GM12878 (cell line): Measurements from ENCODE around the gene ARHGEF17. TPM values are rescaled to one million over a fixed set of nuclear protein-coding genes. Genes with fewer than 3 reads are reported as not detected.
A peak's percentile ranks its signal among the peaks of the same experiment; 100 is the strongest.

Experiments
- ATF7 ChIP-seq: fragments of 450-650 bp; IDR thresholded peaks from 2 replicates; pipeline ENCODE4 v1.6.1; 2016; ENCODE audit warnings: low read depth, mild to moderate bottlenecking
- BACH1 ChIP-seq: fragments of 450-650 bp; IDR thresholded peaks from 2 replicates; pipeline ENCODE4 v1.6.1; 2017; ENCODE audit warnings: mild to moderate bottlenecking, borderline replicate concordance
- CBFB ChIP-seq: IDR thresholded peaks from 2 replicates; pipeline ENCODE4 v1.6.1; 2016; ENCODE audit warnings: antibody characterized with exemption, low read depth
- CBX3 ChIP-seq: fragments of 200-600 bp; sonication (generic); IDR thresholded peaks from 2 replicates; pipeline ENCODE4 v1.6.1; 2016; ENCODE audit warnings: low read depth, borderline replicate concordance
- CHD2 ChIP-seq: IDR thresholded peaks from 2 replicates; pipeline ENCODE4 v1.6.1; 2011; ENCODE audit warnings: low read depth, low read length, improper control_type of control experiment, borderline replicate concordance
- DPF2 ChIP-seq: fragments of 450-650 bp; IDR thresholded peaks from 2 replicates; pipeline ENCODE4 v1.6.1; 2017; ENCODE audit warnings: mild to moderate bottlenecking
- EED ChIP-seq: sonication (generic); IDR thresholded peaks from 2 replicates; pipeline ENCODE4 v1.6.1; 2016; ENCODE audit warnings: antibody characterized with exemption, low read depth
- GATAD2B ChIP-seq: fragments of 450-650 bp; conservative IDR thresholded peaks from 2 replicates; pipeline ENCODE4 v1.6.1; 2017; ENCODE audit warnings: low read depth, mild to moderate bottlenecking, moderate library complexity
- HCFC1 ChIP-seq: fragments of 150-350 bp; IDR thresholded peaks from 2 replicates; pipeline ENCODE4 v1.6.1; 2014; ENCODE audit warnings: low read length
- HDGF ChIP-seq: fragments of 450-650 bp; IDR thresholded peaks from 2 replicates; pipeline ENCODE4 v1.6.1; 2016; ENCODE audit warnings: antibody characterized with exemption
- IKZF1 ChIP-seq: fragments of 450-650 bp; conservative IDR thresholded peaks from 2 replicates; pipeline ENCODE4 v1.6.1; 2017; ENCODE audit warnings: antibody characterized with exemption, mild to moderate bottlenecking
- IRF4 ChIP-seq: IDR thresholded peaks from 2 replicates; pipeline ENCODE4 v1.6.1; 2011; ENCODE audit warnings: low read depth, low read length
- JUND ChIP-seq: IDR thresholded peaks from 2 replicates; pipeline ENCODE4 v1.6.1; 2012; ENCODE audit warnings: low read depth, mild to moderate bottlenecking, low read length, improper control_type of control experiment, moderate library complexity
- KAT2A ChIP-seq: conservative IDR thresholded peaks from 2 replicates; pipeline ENCODE4 v1.6.1; 2011; ENCODE audit warnings: low read depth, low read length; ENCODE audit not compliant: control insufficient read depth
- MEF2B ChIP-seq: fragments of 450-650 bp; IDR thresholded peaks from 2 replicates; pipeline ENCODE4 v1.6.1; 2018; ENCODE audit warnings: mild to moderate bottlenecking, moderate library complexity; ENCODE audit not compliant: partially characterized antibody, poor library complexity, severe bottlenecking
- MXI1 ChIP-seq: fragments of 150-350 bp; IDR thresholded peaks from 2 replicates; pipeline ENCODE4 v1.6.1; 2011; ENCODE audit warnings: low read depth, mild to moderate bottlenecking, inconsistent platforms, low read length, improper control_type of control experiment
- NBN ChIP-seq: fragments of 450-650 bp; IDR thresholded peaks from 2 replicates; pipeline ENCODE4 v1.6.1; 2016
- NR2F1 ChIP-seq: fragments of 450-650 bp; conservative IDR thresholded peaks from 2 replicates; pipeline ENCODE4 v1.6.1; 2017; ENCODE audit warnings: mild to moderate bottlenecking
- STAT3 ChIP-seq: IDR thresholded peaks from 2 replicates; pipeline ENCODE4 v1.6.1; 2011; ENCODE audit warnings: low read depth, low read length, improper control_type of control experiment
- SUPT20H ChIP-seq: IDR thresholded peaks from 2 replicates; pipeline ENCODE4 v1.6.1; 2011; ENCODE audit warnings: low read depth, mild to moderate bottlenecking, low read length, moderate library complexity, borderline replicate concordance; ENCODE audit not compliant: control insufficient read depth
- TCF12 ChIP-seq: IDR thresholded peaks from 2 replicates; pipeline ENCODE4 v1.6.1; 2011; ENCODE audit warnings: low read depth, mild to moderate bottlenecking, low read length
- TCF7 ChIP-seq: IDR thresholded peaks from 2 replicates; pipeline ENCODE4 v1.6.1; 2014; ENCODE audit warnings: antibody characterized with exemption, borderline replicate concordance
- YBX1 ChIP-seq: fragments of 450-650 bp; IDR thresholded peaks from 2 replicates; pipeline ENCODE4 v1.6.1; 2016; ENCODE audit warnings: antibody characterized with exemption
- ZBED1 ChIP-seq: IDR thresholded peaks from 2 replicates; pipeline ENCODE4 v1.6.1; 2016; ENCODE audit warnings: borderline replicate concordance
- polyA plus RNA-seq, 11 experiments: library from polyadenylated mRNA; depleted of rRNA in 4 of 11; unstranded in 6 of 11; stranded (reverse) in 5 of 11; fragments of >200 nt; fragmentation: Nextera tagmentation in 4 of 11; fragmentation: Illumina TruSeq in 1 of 11; extraction: Ambion mirVana in 4 of 11; extraction: Trizol in 1 of 11; gene quantifications; 1 replicate in 1 of 11; 2 replicates in 10 of 11; pipeline versions ENCODE4 v1.2.1 to v1.2.3, GENCODE V29; 2011 to 2016; ENCODE audit warnings: inconsistent platforms in 2 of 11, missing spikeins in 2 of 11, low read depth in 1 of 11
- total RNA-seq, 4 experiments: library from RNA; depleted of rRNA in 3 of 4; stranded (reverse); fragments of >200 nt in 3 of 4; fragmentation: Illumina TruSeq in 1 of 4; extraction: Trizol in 1 of 4; gene quantifications; 2 replicates each; pipeline versions ENCODE4 v1.2.1 to v1.2.3, GENCODE V29; 2013 to 2021
- TF ChIP-seq, protein P1 (sequence below): fragments of 450-650 bp; IDR thresholded peaks from 2 replicates; pipeline ENCODE4 v1.6.1; 2017; ENCODE audit warnings: mild to moderate bottlenecking, low read depth, inconsistent platforms; ENCODE audit not compliant: poor library complexity, severe bottlenecking
- TF ChIP-seq, protein P2 (sequence below): IDR thresholded peaks from 2 replicates; pipeline ENCODE4 v1.6.1; 2012; ENCODE audit warnings: low read depth, low read length, improper control_type of control experiment
- TF ChIP-seq, protein P3 (sequence below): fragments of 450-650 bp; conservative IDR thresholded peaks from 2 replicates; pipeline ENCODE4 v1.6.1; 2017; ENCODE audit warnings: mild to moderate bottlenecking, moderate library complexity

Gene ARHGEF17
- total and polyA plus RNA-seq, 10 of the 15 experiments (the other 5 are each of a cell fraction or from before 2014, with no cell fraction given): 0.15 to 11.0 (median 1.7) TPM

DNA sequence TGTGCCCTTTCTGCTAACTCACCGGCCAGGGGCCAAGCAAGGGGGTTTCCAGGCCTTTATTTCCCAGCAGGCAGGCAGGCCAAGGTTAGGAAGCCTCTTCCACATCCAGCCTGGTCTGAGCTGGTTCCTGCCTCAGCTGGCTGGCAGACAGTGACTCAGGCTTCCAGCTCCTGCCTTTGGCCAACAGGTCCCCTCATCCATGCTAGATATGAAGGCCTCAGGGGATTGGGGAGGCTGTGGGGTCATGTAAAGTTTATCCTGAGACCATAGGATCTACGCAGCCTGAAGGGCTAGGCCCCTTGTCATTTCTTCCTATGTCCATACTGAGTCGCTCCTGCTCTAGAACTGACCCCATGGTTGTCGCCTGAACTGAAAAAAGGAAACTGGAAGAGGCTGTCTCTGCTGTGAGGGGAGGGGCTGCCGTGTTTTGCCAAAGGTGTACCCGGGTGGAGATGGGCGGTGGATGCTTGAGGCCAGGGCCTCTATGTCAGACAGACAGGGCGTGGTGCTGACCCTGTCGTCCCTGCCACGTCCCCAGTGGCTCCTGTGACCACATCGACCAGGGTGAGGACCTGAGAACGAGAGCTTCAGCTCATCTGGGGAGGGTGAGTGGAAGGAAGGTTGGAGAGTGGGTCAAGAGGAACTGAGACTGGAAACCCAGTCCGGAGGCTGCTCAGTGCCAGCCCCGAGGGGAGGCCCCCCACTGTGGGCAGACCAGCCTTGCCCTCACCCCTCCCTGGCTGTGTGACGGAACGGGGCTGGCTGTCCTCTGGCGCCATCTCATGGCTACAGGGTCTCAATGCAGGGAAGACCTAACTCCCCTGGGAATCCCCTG lies 19.0 kb upstream of the ARHGEF17 start (continued):
- TF ChIP-seq, protein P1, sequence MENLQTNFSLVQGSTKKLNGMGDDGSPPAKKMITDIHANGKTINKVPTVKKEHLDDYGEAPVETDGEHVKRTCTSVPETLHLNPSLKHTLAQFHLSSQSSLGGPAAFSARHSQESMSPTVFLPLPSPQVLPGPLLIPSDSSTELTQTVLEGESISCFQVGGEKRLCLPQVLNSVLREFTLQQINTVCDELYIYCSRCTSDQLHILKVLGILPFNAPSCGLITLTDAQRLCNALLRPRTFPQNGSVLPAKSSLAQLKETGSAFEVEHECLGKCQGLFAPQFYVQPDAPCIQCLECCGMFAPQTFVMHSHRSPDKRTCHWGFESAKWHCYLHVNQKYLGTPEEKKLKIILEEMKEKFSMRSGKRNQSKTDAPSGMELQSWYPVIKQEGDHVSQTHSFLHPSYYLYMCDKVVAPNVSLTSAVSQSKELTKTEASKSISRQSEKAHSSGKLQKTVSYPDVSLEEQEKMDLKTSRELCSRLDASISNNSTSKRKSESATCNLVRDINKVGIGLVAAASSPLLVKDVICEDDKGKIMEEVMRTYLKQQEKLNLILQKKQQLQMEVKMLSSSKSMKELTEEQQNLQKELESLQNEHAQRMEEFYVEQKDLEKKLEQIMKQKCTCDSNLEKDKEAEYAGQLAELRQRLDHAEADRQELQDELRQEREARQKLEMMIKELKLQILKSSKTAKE: peak; percentile 56
- TF ChIP-seq TCF7: no peak
- TF ChIP-seq IKZF1: peak; percentile 87
- TF ChIP-seq, protein P2, sequence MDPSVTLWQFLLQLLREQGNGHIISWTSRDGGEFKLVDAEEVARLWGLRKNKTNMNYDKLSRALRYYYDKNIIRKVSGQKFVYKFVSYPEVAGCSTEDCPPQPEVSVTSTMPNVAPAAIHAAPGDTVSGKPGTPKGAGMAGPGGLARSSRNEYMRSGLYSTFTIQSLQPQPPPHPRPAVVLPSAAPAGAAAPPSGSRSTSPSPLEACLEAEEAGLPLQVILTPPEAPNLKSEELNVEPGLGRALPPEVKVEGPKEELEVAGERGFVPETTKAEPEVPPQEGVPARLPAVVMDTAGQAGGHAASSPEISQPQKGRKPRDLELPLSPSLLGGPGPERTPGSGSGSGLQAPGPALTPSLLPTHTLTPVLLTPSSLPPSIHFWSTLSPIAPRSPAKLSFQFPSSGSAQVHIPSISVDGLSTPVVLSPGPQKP: no peak
- TF ChIP-seq DPF2: peak; percentile 83
- no peak for TF ChIP-seq CBX3
- TF ChIP-seq, protein P3, sequence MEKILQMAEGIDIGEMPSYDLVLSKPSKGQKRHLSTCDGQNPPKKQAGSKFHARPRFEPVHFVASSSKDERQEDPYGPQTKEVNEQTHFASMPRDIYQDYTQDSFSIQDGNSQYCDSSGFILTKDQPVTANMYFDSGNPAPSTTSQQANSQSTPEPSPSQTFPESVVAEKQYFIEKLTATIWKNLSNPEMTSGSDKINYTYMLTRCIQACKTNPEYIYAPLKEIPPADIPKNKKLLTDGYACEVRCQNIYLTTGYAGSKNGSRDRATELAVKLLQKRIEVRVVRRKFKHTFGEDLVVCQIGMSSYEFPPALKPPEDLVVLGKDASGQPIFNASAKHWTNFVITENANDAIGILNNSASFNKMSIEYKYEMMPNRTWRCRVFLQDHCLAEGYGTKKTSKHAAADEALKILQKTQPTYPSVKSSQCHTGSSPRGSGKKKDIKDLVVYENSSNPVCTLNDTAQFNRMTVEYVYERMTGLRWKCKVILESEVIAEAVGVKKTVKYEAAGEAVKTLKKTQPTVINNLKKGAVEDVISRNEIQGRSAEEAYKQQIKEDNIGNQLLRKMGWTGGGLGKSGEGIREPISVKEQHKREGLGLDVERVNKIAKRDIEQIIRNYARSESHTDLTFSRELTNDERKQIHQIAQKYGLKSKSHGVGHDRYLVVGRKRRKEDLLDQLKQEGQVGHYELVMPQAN: peak; percentile 32; the same call in 1 of the 2 replicates
- TF ChIP-seq MEF2B: peak; percentile 99
- no peak for TF ChIP-seq MXI1
- TF ChIP-seq IRF4: peak; percentile 70
- peak; percentile 91; the same call in 1 of the 2 replicates for TF ChIP-seq GATAD2B
- TF ChIP-seq NR2F1: peak; percentile 88
- 0 out of 2 replicates have a peak, but pooled peaks have one; percentile 21 for TF ChIP-seq HCFC1
- TF ChIP-seq KAT2A: no peak
- no peak for TF ChIP-seq SUPT20H
- peak; percentile 93 for TF ChIP-seq HDGF
- no peak for TF ChIP-seq STAT3
- 0 out of 2 replicates have a peak, but pooled peaks have one; percentile 9 for TF ChIP-seq YBX1
- TF ChIP-seq CHD2: peak; percentile 37; the same call in 1 of the 2 replicates
- TF ChIP-seq BACH1: peak; percentile 82
- TF ChIP-seq ATF7: peak; percentile 53; the same call in 1 of the 2 replicates
- TF ChIP-seq TCF12: 0 out of 2 replicates have a peak, but pooled peaks have one; percentile 20
- TF ChIP-seq JUND: no peak
- no peak for TF ChIP-seq ZBED1
- 0 out of 2 replicates have a peak, but pooled peaks have one; percentile 7 for TF ChIP-seq CBFB
- peak; percentile 30; the same call in 1 of the 2 replicates for TF ChIP-seq EED
- peak; percentile 86; the same call in 1 of the 2 replicates for TF ChIP-seq NBN
